Liver (tissue), 5 donors: ENCODE results near the gene GOLGA6L6. TPM values are rescaled to one million over a fixed set of nuclear protein-coding genes. Genes with fewer than 3 reads are reported as not detected.

Experiments used
- polyA plus RNA-seq, 2 donors: library from polyadenylated mRNA; stranded (reverse) in 1 of 2; unstranded in 1 of 2; fragments of 200-250 nt in 1 of 2; fragments of >200 nt in 1 of 2; fragmentation: Nextera tagmentation in 1 of 2; extraction: Ambion mirVana in 1 of 2; gene quantifications; one replicate each; pipeline versions ENCODE4 v1.2.1 to v1.2.3, GENCODE V29; 2013 to 2015
- small RNA-seq: library from RNA; depleted of rRNA; stranded (forward); fragments of <200 nt; gene quantifications from one replicate; pipeline ENCODE3, GENCODE V24; 2014
- total RNA-seq, 2 donors: library from RNA; depleted of rRNA; stranded (reverse); fragments of >200 nt; gene quantifications; one replicate each; pipeline ENCODE4 v1.2.3, GENCODE V29; 2014
- donor health status: healthy.
- donor health status: healthy.
- donor health status: healthy.

GOLGA6L6 gene
- total and polyA plus RNA-seq, 4 donors, result not detected

Small RNA genes within 50 kb of the gene (small RNA-seq; reads per million reads assigned to genes)
- gene RN7SL759P, result not detected
